Measurements from ENCODE around the gene EIF2D.
"Not testable (repeated sequence)": the region's sequence is repeated elsewhere in the genome, so short reads cannot be mapped to it uniquely, and the experiment has no call there.

The EIF2D gene, protein sequence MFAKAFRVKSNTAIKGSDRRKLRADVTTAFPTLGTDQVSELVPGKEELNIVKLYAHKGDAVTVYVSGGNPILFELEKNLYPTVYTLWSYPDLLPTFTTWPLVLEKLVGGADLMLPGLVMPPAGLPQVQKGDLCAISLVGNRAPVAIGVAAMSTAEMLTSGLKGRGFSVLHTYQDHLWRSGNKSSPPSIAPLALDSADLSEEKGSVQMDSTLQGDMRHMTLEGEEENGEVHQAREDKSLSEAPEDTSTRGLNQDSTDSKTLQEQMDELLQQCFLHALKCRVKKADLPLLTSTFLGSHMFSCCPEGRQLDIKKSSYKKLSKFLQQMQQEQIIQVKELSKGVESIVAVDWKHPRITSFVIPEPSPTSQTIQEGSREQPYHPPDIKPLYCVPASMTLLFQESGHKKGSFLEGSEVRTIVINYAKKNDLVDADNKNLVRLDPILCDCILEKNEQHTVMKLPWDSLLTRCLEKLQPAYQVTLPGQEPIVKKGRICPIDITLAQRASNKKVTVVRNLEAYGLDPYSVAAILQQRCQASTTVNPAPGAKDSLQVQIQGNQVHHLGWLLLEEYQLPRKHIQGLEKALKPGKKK

DNA sequence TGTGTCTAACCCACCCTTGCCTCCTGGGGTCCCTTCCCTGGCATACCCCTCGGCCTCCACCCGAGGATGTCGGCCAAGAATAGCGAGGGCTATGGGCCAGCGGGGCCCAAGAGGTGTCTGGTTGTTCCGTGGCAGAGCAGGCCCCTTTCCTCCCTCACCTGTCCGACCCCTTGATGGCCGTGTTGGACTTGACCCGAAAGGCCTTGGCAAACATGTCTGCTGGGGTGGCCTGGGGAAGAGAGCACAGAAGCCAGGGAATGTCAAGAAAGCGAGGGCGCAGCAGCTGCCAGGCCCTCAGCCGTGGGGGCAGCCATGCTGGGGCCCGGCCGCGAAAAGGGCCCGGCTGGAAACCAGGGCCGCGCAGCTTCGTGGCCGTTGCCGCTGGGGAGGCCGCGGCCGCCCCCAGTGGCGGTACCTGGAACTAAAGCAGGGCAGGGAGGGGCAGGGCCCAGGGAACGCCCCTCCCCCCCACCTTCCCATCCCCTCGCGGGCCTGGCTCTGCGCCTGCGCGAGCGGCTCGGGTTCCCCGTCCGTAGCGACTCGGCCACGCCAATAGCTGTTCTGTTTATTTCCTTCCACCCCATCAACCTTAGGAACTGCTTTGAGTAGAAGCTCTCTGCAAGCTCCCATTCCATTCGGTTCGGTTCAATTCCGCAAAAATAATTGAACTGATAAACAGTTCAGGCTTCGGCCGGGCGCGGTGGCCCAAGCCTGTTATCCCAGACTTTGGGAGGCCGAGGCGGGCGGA is at the start of gene EIF2D:
Gene EIF2D (minus strand): TSS at position 337 of the 748 bp plus-strand sequence. CDS start 123 bp downstream, at position 214.
- peak; percentile 76 for DNase-seq

DNA sequence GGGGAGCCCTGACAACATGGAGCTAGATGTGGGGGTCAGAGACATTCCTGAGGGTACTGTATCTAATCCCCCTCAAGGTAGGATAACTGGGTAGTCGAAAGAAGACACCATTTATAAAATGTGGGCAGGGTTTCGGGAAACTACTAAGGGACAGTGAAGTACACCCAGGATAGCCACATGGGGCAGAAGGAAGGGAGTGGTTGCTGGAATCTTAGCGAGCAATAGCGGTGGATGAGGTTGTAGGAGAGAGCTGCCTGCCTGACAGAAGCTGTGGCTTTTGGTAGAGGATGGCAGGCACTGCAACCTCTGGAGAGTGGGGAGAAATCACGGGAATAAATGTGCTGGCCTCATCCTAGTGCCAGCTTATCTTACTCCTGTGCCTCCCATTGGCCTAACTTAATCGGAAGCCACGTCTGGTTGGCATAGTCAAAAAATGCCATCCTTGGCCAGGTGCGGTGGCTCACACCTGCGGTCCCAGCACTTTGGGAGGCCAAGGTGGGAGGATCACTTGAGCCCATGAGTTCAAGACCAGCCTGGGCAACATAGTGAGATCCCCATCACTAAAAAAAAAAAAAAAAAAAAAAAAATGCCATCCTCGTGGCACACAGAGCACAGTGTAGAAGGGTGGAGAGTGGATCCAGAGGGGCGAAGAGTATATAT is 49.0 kb upstream of the EIF2D start:
- DNase-seq: no peak

DNA sequence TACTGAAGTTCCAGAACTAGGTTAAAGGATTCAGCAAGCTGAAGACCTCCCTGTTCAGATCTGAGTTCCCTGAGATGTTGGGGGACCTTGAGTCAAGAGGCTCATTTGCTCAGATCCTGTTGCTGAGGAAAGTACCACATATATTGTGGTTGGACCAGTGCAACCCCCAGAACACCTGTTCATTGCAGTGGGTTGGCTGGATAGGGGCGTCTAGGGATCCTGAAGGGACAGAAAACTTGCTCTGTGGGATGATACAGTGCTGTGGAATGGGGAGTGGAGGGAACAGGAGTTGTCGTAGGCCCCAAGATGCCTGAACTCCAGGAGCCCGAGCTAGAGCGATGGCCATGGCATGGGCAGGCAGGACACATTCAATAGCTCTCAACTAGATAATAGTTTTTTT is 47.9 kb upstream of the EIF2D start:
- no peak for DNase-seq

DNA sequence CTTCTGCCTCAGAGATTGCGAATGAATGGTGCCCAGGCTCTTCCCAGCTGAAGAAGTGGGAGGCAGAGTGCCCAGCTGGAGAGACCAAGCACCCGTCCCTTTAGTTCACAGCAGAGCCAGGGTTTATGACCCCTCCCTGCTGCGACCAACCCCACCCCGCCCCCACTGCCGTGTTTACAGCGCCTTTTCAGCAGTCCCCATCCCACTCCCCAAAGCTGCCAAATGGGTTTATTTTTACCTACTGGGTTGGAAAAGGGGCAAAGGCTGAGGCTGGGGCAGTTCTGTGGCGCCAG is 46.7 kb upstream of the EIF2D start:
- no peak for DNase-seq

DNA sequence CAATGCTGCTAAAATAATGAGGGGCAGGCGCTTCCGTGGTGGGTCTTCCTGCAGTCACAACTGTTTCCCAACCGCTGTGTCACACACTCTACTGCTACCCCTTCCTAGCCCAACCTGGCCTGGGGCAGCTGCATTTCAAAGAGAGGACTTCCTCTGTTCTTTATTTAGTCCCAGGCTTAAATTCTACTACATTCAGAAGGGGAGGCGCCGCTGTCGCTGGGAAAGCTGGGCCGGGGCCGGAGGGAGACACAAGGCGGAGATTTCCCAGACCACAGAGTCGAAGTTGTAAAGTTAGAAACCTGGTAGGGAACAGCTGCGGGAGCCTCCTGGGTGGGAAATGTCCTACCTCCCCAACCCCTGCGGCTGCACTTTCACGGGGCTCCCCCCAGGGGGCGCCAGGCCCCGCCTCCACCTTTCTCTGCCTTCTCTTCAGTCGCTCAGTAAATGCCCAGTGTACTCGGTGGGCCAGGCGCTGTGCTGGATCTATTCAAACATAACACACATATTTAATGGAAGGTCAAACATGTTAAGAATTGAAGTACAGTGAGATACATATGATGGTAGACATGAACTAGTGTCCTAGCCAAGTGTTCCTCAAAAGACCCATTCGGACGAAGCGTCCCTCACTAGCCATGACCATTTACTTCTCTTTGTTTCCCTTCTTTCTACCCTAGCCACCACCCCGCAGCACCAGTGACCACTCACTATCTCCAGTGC is 46.2 kb upstream of the EIF2D start:
- no peak for DNase-seq

DNA sequence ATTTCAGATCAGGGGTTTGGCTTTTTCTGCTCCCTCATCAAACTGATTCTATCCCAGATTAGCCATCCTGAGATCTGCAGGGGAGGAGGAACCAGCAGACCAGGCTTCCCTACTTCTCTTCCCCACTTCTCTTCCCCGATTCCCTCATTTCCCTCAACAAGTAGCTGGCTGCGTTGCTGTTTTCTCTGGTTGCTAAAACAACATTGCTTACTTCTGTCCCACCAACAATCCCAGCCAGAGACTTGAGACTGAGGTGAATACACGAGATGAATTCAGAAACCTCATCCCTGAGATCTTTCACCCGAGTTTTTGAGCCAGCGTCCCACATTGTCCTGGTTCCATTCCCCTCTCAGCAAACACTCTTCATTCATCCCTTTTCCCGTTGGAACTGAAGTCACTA is 45.5 kb upstream of the EIF2D start:
- DNase-seq: no peak

DNA sequence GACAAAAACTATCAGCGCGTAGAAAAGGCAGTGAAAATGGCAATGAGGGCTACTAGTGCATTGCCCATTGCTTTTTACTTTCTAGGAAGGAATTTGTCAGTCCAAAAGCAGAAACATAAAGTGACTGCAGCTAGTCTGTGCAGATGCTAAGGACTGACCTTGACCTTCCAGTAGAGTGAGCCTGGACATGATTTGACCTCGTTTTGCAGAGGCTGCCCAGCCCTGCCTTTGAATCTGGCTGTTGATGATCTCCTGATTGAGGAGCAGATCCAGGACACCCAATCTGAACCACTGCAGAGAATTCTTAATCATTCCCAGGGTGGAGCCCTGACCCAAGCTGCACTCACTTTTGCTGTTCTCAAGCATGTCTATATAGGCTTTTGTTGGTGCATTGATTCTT is 44.7 kb upstream of the EIF2D start:
- no peak for DNase-seq

DNA sequence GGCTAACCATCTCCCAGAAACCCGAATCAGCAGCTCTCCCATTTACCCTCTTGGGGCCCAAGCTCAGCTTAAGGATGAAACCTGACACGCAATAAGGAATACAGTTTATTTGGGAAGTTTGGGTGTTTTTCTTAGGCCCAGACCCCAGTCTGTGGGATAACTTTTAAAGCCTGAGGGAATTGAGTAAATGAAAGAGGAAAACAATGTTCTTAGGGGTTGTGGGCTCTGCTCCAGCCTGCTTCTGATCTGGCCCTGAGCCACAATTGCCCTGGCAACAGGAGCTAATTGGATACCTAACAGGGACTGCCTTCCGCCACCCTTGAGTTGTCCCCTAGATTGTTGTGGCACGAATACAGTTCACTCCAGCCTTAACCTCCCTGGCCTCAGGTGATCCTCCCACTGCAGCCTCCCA is 43.2 kb upstream of the EIF2D start:
- DNase-seq: no peak

DNA sequence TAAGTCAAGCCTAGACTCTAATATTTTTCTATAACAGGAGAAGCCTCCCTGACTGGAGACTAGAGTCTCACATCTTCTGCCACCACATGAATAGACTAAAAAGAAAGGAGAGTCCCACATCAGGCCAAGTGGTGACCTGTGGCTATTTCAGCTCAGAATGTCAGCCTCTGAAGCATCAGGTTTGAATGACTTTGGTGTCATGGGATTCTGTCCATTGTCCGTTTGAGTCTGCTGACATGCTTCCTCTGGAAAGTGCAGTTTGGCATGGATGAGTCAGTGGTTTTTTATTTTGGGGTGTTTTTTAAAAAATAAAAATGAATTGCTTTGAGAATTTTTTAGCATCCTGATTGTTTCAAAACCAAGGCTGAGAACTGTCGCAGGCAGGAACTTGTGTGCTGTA is 42.6 kb upstream of the EIF2D start:
- no peak for DNase-seq

DNA sequence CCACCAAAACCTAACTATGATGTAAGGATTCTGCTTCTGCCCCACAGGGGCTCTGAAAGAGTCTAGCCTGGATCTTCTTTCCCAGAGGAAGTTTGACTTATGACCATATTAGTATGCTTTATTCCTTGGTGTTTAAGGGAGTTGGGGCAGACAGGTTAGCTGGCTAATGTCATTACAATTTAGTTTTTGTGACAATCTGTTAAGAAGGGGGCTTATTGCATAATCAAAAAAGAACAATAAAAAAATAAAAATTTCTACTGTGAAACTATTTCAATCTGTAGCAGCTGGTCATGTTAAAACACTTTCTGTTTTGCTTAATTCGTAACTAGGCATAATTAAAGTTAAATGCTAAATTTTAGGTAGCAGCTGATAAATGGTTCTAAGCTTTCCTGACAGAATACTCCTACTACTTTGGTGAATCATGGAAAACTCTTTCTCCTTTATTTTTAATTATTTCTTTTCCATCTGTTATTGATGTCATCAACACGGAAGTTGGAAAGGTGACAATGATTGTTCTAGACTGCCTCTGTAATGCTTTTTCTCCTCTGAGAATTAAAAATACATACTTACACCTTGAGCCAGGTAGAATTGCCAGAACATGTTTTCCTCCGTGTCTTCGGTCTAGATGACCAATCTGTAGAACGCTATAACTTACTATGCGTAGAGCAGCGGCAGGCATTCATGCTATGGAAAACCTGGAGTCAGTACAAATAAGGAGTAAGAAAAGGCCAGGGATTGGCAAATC is 41.6 kb upstream of the EIF2D start:
- DNase-seq: no peak

DNA sequence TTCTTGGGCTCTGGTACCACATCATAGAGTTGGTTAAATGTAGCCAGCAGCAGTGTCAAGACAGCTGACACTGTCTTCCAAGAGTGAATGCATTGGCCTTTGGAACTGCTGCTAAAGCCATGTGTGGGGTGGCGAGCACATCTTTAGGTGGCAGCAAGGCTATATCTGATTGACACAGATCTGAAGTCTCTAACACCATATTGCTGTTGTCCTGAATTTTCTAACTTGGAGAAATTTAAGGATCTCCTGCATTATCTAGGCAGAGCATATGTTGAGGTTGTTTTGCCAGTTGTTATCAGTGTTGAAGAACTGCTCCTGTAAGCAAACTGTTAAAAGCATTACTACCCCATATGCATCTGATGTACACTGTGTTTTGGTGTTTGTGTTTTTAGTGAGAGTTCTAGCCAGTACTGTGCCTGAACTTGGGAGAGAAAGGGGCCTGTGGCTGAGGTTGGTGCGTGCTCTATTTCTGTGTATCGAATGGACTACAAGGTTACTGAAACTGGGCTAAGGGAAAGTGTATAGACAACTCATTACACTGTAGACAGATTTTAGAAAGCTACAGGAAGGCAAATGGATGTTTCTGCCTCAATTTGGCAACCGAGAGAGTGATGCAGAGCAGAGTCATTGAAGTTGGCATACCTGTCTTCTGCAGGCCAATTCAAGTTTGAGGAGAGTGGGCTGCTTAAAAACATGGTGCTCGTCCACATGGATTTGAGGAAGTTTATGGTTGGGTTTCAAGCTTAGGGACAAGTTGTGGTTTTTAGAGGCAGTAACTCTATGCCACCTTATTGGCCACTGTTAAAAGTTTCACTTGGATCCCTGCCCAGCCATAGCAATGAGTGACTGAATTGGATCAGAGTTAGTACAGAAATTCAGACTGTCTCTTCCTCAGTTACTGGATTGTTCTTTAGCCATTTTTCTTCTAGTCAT is 40.0 kb upstream of the EIF2D start:
- no peak for DNase-seq

DNA sequence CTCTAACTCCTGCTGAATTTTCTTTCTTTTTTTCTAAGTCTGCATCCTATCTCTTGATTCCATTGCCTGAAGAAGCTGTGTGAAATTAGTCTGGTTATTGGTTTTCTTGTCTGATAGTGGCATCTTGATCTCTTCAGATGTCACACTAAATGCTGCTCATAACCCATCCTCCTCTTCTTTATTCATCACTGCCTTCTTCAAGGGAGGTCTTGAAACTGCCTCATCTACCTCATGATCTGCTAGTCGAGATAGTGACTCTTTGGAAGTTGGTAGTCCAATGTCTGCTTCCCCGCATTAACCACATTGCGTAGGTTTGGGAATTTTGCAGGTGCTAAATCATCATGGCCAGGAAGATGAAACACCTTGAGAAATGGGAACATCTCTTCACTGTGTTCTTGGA is 38.7 kb upstream of the EIF2D start:
- DNase-seq: no peak

DNA sequence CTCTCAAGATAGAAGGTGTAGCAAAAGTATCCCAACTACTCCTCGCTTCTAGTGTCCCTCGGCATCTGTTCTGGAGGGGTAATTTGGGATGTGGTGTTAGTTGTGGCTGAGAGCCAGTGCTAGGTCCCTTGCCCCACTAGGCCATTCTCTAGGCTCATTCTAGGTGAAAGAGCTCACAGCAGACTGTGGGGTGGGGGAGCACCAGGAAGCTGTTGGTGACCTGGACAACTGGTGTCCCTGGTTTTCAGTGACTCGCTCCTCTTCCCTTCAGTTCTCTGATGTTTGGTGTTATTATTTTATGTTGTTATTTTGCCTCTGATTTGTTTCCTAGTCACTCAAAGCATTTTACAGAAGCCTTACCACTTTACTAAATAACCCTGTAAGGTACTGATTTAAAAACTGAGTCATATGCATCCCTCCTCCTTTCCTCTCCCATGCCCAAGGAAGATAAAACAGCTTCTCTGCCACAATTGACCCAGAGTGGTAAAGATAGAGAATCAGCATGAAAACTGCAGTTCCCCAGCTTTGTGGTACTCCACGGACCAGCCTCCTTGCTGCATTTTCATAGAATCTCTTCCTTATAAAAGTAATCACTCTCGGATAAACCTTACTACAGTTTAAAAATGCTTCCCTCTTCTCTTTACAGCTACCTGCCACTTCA is 37.1 kb upstream of the EIF2D start:
- no peak for DNase-seq

DNA sequence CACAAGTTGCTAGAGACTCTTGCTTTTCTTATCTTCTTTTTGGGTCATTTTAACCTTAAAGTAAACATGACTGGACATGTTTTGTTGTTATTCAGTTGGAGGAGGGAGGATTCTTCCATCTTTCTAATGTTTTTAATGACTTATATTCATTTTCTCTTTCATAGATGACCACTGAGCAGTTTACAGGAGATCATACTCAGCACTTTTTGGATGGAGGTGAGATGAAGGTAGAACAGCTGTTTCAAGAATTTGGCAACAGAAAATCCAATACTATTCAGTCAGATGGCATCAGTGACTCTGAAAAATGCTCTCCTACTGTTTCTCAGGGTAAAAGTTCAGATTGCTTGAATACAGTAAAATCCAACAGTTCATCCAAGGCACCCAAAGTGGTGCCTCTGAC is 35.0 kb upstream of the EIF2D start:
- DNase-seq: no peak

DNA sequence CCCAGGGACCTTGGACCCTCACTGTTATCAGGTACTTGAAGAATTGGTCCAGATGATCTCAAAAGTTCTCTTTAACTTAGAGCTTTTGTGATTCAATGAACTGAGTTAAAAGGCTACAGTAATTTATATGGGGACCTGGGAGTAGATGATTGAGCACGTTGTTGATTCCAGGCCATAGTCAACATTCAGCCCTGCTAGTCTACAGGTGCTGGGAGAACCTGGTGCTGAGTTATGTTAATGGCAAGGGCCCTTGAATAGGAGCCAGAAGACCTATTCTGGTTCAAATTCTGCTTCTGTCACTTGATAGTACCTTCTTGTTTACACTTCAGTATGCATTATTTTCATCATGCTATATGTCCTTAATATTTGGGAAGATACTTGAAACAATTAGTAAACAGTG is 34.2 kb upstream of the EIF2D start:
- no peak for DNase-seq

DNA sequence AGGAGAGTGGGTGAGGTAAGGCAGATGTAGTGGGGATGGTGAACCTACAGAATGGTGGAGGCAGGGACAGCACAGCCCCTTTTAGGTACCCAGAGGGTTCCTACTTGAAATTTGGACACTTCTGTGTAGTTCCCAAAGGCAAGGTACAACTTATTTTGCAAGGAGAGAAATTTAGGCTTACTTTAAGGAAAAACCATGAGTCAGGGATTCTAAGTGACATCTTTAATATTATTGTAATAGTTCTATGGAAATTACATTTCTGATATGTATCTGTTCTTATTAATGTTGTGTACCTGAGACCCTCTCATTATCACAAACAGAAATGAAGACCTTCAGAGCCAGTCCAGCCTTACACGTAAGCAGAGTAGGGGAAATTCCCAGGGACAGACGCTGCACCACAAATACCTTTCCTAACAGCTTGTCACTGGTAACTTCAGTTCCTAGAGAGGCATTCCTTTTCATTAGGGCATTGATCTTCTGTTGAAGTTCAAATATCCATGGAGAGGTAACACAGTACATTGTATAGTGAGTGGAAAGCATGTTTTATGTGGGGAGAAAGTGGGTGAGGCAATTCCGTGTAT is 30.9 kb upstream of the EIF2D start:
- no peak for DNase-seq

DNA sequence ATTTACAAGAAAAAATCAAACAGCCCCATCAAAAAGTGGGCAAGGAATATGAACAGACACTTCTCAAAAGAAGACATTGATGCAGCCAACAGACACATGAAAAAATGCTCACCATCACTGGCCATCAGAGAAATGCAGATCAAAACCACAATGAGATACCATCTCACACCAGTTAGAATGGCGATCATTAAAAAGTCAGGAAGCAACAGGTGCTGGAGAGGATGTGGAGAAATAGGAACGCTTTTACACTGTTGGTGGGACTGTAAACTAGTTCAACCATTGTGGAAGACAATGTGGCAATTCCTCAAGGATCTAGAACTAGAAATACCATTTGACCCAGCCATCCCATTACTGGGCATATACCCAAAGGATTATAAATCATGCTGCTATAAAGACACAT is 29.8 kb upstream of the EIF2D start:
- not testable (repeated sequence) for DNase-seq

DNA sequence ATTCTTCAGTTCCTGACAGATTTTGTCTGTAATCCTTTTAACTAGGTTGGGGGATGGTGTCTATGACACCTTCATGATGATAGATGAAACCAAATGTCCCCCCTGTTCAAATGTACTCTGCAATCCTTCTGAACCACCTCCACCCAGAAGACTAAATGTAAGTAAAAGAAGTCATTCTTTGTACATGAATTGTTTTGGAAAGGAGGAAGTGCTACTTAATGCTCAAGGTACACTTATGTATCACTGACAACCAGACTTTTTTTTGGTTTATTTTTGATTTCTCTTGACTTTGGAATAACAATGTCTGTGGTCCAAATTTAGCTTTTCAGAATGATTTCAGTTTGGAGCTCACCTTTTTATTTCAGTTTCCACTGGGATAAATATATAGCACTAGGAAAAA is 25.3 kb upstream of the EIF2D start:
- no peak for DNase-seq

DNA sequence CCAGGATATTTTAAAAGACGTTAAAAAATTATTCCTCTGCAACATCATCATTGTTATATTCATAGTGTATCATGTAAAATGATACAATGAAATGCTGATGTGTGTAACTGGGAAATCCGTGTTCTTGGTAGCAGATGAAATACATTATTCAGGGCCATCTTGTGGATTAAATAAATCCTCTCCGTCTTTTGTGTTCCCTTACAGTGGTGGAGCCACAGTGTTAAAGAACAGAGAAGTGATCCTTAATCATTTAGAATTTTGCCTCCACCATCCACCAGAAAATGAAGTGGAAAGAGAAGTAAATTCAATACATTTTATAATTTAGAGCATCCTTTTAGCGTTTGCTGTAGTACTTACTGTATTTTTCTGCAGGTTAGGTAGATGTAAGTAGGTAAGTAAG is 24.4 kb upstream of the EIF2D start:
- no peak for DNase-seq

DNA sequence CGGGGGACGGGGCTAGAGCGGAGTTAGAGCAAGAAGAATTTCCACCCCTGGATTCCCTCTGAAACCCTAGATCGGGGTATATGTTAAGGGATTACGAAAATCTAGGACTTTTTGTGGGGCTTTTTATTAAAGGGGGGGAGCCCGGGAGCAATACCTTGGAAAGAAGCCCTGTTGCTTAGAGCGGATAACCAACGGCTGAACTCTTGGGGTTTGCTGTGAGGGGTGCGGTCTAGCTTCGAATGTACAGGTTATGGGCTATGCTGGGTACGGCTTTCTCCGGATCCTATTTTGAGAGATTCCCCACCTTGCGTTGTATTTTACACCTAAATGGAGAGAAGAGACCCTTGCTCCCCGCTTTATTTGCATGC is 23.7 kb upstream of the EIF2D start:
- DNase-seq: no peak
